ENCODE results near the gene DGKK. TPM values are rescaled to one million over a fixed set of nuclear protein-coding genes. Genes with fewer than 3 reads are reported as not detected.
"Not testable (repeated sequence)": the region's sequence is repeated elsewhere in the genome, so short reads cannot be mapped to it uniquely, and the experiment has no call there.

Gene DGKK
- total RNA-seq, 1 experiment from 2014 or later = not detected

- no TSS peak for BruUV-seq (replicated peaks)
- H3K27ac Mint-ChIP-seq (ENCODE audit: low read depth, unreplicated experiment) = no peak overlapping the region
- H3K9me3 Mint-ChIP-seq (ENCODE audit: unreplicated experiment) = peaks cover 10% of the 10 kb centered on the region
- ChIA-PET POLR2A (no interaction called here), CTCF (interaction anchor here (0.6 to 0.7 kb wide), 2 partner anchors 11 to 97 kb away, joined by 3 to 4 read pairs; no protein-coding TSS in a partner anchor)
- no peak for DNase-seq (ENCODE audit: unreplicated experiment)
- no peaks in the 10 kb centered on the region for H3K36me3 Mint-ChIP-seq (ENCODE audit: insufficient read depth, unreplicated experiment)
- no peak overlapping the region for H3K4me3 Mint-ChIP-seq (ENCODE audit: unreplicated experiment)
- H3K27me3 Mint-ChIP-seq (ENCODE audit: insufficient read depth, unreplicated experiment) = peaks cover 65% of the 10 kb centered on the region
- no peaks in the 10 kb centered on the region for H3K4me1 Mint-ChIP-seq (ENCODE audit: insufficient read depth, unreplicated experiment)
- intact Hi-C loops (cut with micrococcal nuclease) = no loop called here
- TF ChIP-seq CTCF (IDR thresholded peaks at IDR 0.05; ENCODE audit: unreplicated experiment) = no peak
Measured at GRCh38 chrX:50343917-50344316, 126.7 kb downstream of the DGKK start.

- ChIA-PET POLR2A (no interaction called here), CTCF (interaction anchor here (0.6 kb wide), 1 partner anchor 10 kb away, joined by 4 read pairs; no protein-coding TSS in a partner anchor)
- peaks cover 2% of the 10 kb centered on the region for H3K36me3 Mint-ChIP-seq (ENCODE audit: insufficient read depth, unreplicated experiment)
- intact Hi-C loops (cut with micrococcal nuclease) = no loop called here
- H3K4me3 Mint-ChIP-seq (ENCODE audit: unreplicated experiment) = no peak overlapping the region
- peaks cover 19% of the 10 kb centered on the region for H3K27me3 Mint-ChIP-seq (ENCODE audit: insufficient read depth, unreplicated experiment)
- no TSS peak for BruUV-seq (replicated peaks)
- no peaks in the 10 kb centered on the region for H3K4me1 Mint-ChIP-seq (ENCODE audit: insufficient read depth, unreplicated experiment)
- DNase-seq (ENCODE audit: unreplicated experiment) = no peak
- TF ChIP-seq CTCF (IDR thresholded peaks at IDR 0.05; ENCODE audit: unreplicated experiment) = no peak
- H3K9me3 Mint-ChIP-seq (ENCODE audit: unreplicated experiment) = peaks cover 6% of the 10 kb centered on the region
- no peak overlapping the region for H3K27ac Mint-ChIP-seq (ENCODE audit: low read depth, unreplicated experiment)
Measured at GRCh38 chrX:50333308-50333707, 137.3 kb downstream of the DGKK start.

GRCh38 chrX:50332668-50333067, 138.0 kb downstream of the DGKK start:
- H3K4me1 Mint-ChIP-seq (ENCODE audit: insufficient read depth, unreplicated experiment); H3K9me3 Mint-ChIP-seq (ENCODE audit: unreplicated experiment); H3K27ac Mint-ChIP-seq (ENCODE audit: low read depth, unreplicated experiment); POLR2A ChIA-PET; H3K36me3 Mint-ChIP-seq (ENCODE audit: insufficient read depth, unreplicated experiment); DNase-seq (ENCODE audit: unreplicated experiment); BruUV-seq (replicated peaks); H3K4me3 Mint-ChIP-seq (ENCODE audit: unreplicated experiment); intact Hi-C loops (cut with micrococcal nuclease): not testable (repeated sequence)
- H3K27me3 Mint-ChIP-seq (ENCODE audit: insufficient read depth, unreplicated experiment) = peaks cover 19% of the 10 kb centered on the region
- CTCF ChIA-PET = interaction anchor here (0.6 kb wide), 1 partner anchor 11 kb away, joined by 4 read pairs; no protein-coding TSS in a partner anchor

- TF ChIP-seq CTCF (IDR thresholded peaks at IDR 0.05; ENCODE audit: unreplicated experiment) = no peak
- peaks cover 7% of the 10 kb centered on the region for H3K36me3 Mint-ChIP-seq (ENCODE audit: insufficient read depth, unreplicated experiment)
- POLR2A ChIA-PET = no interaction called here
Measured at GRCh38 chrX:50327235-50327634, 143.4 kb downstream of the DGKK start.

More at GRCh38 chrX:50327235-50327634, 143.4 kb downstream of the DGKK start:
- Mint-ChIP-seq H3K9me3 (ENCODE audit: unreplicated experiment) (peaks cover 8% of the 10 kb centered on the region), H3K4me3 (ENCODE audit: unreplicated experiment) (no peak overlapping the region), H3K27ac (ENCODE audit: low read depth, unreplicated experiment) (no peak overlapping the region), H3K27me3 (ENCODE audit: insufficient read depth, unreplicated experiment) (no peaks in the 10 kb centered on the region), H3K4me1 (ENCODE audit: insufficient read depth, unreplicated experiment) (no peaks in the 10 kb centered on the region)
- intact Hi-C loops (cut with micrococcal nuclease) = no loop called here
- no TSS peak for BruUV-seq (replicated peaks)
- no peak for DNase-seq (ENCODE audit: unreplicated experiment)
- CTCF ChIA-PET = interaction anchor here (0.6 kb wide), 1 partner anchor 615 kb away, joined by 3 read pairs; no protein-coding TSS in a partner anchor

Measured in MCF 10A (cell line).